ENCODE results near the gene ADGRD1. TPM values are rescaled to one million over a fixed set of nuclear protein-coding genes. Genes with fewer than 3 reads are reported as not detected.
"Not testable (repeated sequence)": the region's sequence is repeated elsewhere in the genome, so short reads cannot be mapped to it uniquely, and the experiment has no call there.

Gene ADGRD1
- total RNA-seq, 1 experiment from 2014 or later: 0.77 TPM

DNA sequence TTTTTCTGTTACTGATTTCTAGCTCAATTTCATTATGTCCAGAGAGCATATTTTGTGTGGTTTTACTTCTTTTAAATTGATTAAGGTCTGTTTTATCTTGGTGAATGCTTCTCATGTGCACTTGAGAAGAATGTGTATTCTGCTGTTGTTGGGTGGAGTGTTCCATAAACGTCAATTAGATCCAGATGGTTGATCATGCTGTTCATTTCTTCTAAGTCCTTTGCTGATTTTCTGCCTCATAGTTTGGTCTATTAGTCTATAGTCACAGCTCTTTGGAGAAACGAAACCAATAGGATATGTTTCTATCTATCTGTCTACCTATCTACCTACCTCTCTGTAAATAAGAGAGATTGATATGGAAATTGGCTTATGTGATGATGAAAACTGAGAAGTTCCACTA is 17.1 kb upstream of the ADGRD1 start:
- H3K27me3 Mint-ChIP-seq (ENCODE audit: low read depth): peaks cover 3% of the 10 kb centered on the region; the same call in 1 of the 2 replicates
- H3K4me1 Mint-ChIP-seq: no peaks in the 10 kb centered on the region
- TF ChIP-seq NR1H2 (CRISPR knock-in tag; IDR thresholded peaks at IDR 0.05): no peak
- no peak for TF ChIP-seq TEAD4 (CRISPR knock-in tag; IDR thresholded peaks at IDR 0.05)
- TF ChIP-seq ZNF219 (CRISPR knock-in tag; IDR thresholded peaks at IDR 0.05; ENCODE audit: borderline replicate concordance): no peak
- no peak for TF ChIP-seq SP1 (CRISPR knock-in tag; conservative IDR thresholded peaks at IDR 0.05)
- TF ChIP-seq PRRX2 (CRISPR knock-in tag; IDR thresholded peaks at IDR 0.05): no peak
- no peak for TF ChIP-seq NFATC4 (CRISPR knock-in tag; IDR thresholded peaks at IDR 0.05)
- TF ChIP-seq, protein P1, sequence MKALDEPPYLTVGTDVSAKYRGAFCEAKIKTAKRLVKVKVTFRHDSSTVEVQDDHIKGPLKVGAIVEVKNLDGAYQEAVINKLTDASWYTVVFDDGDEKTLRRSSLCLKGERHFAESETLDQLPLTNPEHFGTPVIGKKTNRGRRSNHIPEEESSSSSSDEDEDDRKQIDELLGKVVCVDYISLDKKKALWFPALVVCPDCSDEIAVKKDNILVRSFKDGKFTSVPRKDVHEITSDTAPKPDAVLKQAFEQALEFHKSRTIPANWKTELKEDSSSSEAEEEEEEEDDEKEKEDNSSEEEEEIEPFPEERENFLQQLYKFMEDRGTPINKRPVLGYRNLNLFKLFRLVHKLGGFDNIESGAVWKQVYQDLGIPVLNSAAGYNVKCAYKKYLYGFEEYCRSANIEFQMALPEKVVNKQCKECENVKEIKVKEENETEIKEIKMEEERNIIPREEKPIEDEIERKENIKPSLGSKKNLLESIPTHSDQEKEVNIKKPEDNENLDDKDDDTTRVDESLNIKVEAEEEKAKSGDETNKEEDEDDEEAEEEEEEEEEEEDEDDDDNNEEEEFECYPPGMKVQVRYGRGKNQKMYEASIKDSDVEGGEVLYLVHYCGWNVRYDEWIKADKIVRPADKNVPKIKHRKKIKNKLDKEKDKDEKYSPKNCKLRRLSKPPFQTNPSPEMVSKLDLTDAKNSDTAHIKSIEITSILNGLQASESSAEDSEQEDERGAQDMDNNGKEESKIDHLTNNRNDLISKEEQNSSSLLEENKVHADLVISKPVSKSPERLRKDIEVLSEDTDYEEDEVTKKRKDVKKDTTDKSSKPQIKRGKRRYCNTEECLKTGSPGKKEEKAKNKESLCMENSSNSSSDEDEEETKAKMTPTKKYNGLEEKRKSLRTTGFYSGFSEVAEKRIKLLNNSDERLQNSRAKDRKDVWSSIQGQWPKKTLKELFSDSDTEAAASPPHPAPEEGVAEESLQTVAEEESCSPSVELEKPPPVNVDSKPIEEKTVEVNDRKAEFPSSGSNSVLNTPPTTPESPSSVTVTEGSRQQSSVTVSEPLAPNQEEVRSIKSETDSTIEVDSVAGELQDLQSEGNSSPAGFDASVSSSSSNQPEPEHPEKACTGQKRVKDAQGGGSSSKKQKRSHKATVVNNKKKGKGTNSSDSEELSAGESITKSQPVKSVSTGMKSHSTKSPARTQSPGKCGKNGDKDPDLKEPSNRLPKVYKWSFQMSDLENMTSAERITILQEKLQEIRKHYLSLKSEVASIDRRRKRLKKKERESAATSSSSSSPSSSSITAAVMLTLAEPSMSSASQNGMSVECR (CRISPR knock-in tag; IDR thresholded peaks at IDR 0.05; ENCODE audit: borderline replicate concordance): no peak
- TF ChIP-seq CBFB (CRISPR knock-in tag; IDR thresholded peaks at IDR 0.05; ENCODE audit: low read depth): no peak
- TF ChIP-seq, protein P2, sequence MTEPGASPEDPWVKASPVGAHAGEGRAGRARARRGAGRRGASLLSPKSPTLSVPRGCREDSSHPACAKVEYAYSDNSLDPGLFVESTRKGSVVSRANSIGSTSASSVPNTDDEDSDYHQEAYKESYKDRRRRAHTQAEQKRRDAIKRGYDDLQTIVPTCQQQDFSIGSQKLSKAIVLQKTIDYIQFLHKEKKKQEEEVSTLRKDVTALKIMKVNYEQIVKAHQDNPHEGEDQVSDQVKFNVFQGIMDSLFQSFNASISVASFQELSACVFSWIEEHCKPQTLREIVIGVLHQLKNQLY (CRISPR knock-in tag; IDR thresholded peaks at IDR 0.05): no peak
- TF ChIP-seq, protein P3, sequence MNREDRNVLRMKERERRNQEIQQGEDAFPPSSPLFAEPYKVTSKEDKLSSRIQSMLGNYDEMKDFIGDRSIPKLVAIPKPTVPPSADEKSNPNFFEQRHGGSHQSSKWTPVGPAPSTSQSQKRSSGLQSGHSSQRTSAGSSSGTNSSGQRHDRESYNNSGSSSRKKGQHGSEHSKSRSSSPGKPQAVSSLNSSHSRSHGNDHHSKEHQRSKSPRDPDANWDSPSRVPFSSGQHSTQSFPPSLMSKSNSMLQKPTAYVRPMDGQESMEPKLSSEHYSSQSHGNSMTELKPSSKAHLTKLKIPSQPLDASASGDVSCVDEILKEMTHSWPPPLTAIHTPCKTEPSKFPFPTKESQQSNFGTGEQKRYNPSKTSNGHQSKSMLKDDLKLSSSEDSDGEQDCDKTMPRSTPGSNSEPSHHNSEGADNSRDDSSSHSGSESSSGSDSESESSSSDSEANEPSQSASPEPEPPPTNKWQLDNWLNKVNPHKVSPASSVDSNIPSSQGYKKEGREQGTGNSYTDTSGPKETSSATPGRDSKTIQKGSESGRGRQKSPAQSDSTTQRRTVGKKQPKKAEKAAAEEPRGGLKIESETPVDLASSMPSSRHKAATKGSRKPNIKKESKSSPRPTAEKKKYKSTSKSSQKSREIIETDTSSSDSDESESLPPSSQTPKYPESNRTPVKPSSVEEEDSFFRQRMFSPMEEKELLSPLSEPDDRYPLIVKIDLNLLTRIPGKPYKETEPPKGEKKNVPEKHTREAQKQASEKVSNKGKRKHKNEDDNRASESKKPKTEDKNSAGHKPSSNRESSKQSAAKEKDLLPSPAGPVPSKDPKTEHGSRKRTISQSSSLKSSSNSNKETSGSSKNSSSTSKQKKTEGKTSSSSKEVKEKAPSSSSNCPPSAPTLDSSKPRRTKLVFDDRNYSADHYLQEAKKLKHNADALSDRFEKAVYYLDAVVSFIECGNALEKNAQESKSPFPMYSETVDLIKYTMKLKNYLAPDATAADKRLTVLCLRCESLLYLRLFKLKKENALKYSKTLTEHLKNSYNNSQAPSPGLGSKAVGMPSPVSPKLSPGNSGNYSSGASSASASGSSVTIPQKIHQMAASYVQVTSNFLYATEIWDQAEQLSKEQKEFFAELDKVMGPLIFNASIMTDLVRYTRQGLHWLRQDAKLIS (CRISPR knock-in tag; IDR thresholded peaks at IDR 0.05; ENCODE audit: borderline replicate concordance): no peak
- TF ChIP-seq GTF2I (CRISPR knock-in tag; conservative IDR thresholded peaks at IDR 0.05): no peak
- ATAC-seq (no peak), DNase-seq (ENCODE audit: low spot score) (no peak)
- peaks cover 45% of the 10 kb centered on the region for H3K9me3 Mint-ChIP-seq
- no peak overlapping the region for H3K4me3 Mint-ChIP-seq
- ChIA-PET CTCF (interaction anchor here (1.5 kb wide), 1 partner anchor 20 kb away, joined by 3 read pairs; no protein-coding TSS in a partner anchor), POLR2A (no interaction called here)
- peaks cover 10% of the 10 kb centered on the region for H3K36me3 Mint-ChIP-seq
- no peak overlapping the region for H3K27ac Mint-ChIP-seq

DNA sequence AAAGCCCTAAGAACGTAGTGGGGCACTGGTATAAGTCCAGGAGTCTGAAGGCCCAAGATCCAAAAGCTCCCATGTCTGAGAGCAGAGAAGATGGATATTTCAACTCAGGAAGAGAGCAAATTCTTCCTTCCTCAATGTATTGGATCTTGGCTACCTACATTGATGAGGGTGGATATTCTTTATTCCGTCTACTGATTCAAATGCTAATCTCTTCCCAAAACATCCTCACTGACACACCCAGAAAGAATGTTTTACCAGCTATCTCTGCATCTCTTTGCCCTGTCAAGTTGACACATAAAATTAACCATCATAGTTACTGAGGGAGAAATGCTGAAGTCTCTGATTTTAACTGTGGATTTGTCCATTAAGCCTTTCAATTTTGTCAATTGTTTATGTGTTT is 16.6 kb upstream of the ADGRD1 start:
- no peaks in the 10 kb centered on the region for H3K4me1 Mint-ChIP-seq
- TF ChIP-seq FOXP1 (CRISPR knock-in tag; IDR thresholded peaks at IDR 0.05; ENCODE audit: borderline replicate concordance) (no peak), GRHL2 (CRISPR knock-in tag; IDR thresholded peaks at IDR 0.05; ENCODE audit: insufficient replicate concordance, severe bottlenecking) (no peak), SMAD4 (CRISPR knock-in tag; IDR thresholded peaks at IDR 0.05) (no peak), MYBL2 (CRISPR knock-in tag; IDR thresholded peaks at IDR 0.05) (no peak), TEAD4 (CRISPR knock-in tag; IDR thresholded peaks at IDR 0.05) (no peak)
- TF ChIP-seq, protein P4, sequence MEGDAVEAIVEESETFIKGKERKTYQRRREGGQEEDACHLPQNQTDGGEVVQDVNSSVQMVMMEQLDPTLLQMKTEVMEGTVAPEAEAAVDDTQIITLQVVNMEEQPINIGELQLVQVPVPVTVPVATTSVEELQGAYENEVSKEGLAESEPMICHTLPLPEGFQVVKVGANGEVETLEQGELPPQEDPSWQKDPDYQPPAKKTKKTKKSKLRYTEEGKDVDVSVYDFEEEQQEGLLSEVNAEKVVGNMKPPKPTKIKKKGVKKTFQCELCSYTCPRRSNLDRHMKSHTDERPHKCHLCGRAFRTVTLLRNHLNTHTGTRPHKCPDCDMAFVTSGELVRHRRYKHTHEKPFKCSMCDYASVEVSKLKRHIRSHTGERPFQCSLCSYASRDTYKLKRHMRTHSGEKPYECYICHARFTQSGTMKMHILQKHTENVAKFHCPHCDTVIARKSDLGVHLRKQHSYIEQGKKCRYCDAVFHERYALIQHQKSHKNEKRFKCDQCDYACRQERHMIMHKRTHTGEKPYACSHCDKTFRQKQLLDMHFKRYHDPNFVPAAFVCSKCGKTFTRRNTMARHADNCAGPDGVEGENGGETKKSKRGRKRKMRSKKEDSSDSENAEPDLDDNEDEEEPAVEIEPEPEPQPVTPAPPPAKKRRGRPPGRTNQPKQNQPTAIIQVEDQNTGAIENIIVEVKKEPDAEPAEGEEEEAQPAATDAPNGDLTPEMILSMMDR (IDR thresholded peaks at IDR 0.05): no peak
- ATAC-seq: no peak
- H3K36me3 Mint-ChIP-seq: peaks cover 10% of the 10 kb centered on the region
- peaks cover 3% of the 10 kb centered on the region; the same call in 1 of the 2 replicates for H3K27me3 Mint-ChIP-seq (ENCODE audit: low read depth)
- no peak for DNase-seq (ENCODE audit: low spot score)
- CTCF ChIA-PET: interaction anchor here (1.5 kb wide), 1 partner anchor 21 kb away, joined by 3 read pairs; no protein-coding TSS in a partner anchor
- H3K27ac Mint-ChIP-seq: no peak overlapping the region
- no peak overlapping the region for H3K4me3 Mint-ChIP-seq
- POLR2A ChIA-PET: no interaction called here
- peaks cover 47% of the 10 kb centered on the region for H3K9me3 Mint-ChIP-seq

DNA sequence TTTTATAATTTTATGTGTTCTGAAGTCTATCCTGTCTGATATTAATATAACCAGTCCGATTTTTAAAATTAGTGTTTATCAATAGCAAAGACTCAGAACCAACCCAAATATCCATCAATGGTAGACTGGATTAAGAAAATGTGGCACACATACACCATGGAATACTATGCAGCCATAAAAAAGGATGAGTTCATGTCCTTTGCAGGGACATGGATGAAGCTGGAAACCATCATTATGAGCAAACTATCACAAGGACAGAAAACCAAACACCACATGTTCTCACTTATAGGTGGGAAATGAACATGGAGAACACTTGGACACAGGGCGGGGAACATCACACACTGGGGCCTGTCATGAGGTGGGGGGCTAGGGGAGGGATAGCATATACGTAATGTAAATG is 16.2 kb upstream of the ADGRD1 start:
- ATAC-seq; DNase-seq (ENCODE audit: low spot score); H3K27me3 Mint-ChIP-seq (ENCODE audit: low read depth); H3K4me1 Mint-ChIP-seq; H3K27ac Mint-ChIP-seq; POLR2A ChIA-PET; H3K4me3 Mint-ChIP-seq: not testable (repeated sequence)
- CTCF ChIA-PET: interaction anchor here (1.5 kb wide), 1 partner anchor 21 kb away, joined by 3 read pairs; no protein-coding TSS in a partner anchor
- peaks cover 10% of the 10 kb centered on the region for H3K36me3 Mint-ChIP-seq
- H3K9me3 Mint-ChIP-seq: peaks cover 49% of the 10 kb centered on the region

Measured in WTC11 (cell line).